Left cardiac atrium (tissue), 4 donors: ENCODE measurements around the gene TNFRSF6B. TPM values are rescaled to one million over a fixed set of nuclear protein-coding genes. Genes with fewer than 3 reads are reported as not detected.

Experiments used
- ATAC-seq, 2 donors: fragments of 200-7000 bp; cut with Tn5 transposase; one replicate each; pipeline ENCODE4 v1.9.1; 2020; ENCODE audit warnings: mild to moderate bottlenecking in 2 of 2, moderate library complexity in 2 of 2
- DNase-seq: peaks from one replicate; pipeline ENCODE4 v3.0.0-alpha.2; 2020
- intact Hi-C, 2 donors: fragments of 100-400 bp; cut with DNase I; formaldehyde crosslinking; loops; one replicate each; pipeline versions ENCODE4 v1.14.1 to v1.15.1; 2022 to 2023
- total RNA-seq, 2 donors: library from RNA; stranded (reverse); fragmentation: NEBNext Ultra II Directional; extraction: Animal tissue kit (Norgen Biotek cat#: 25700); gene quantifications; one replicate each; pipeline ENCODE4 v1.2.1, GENCODE V29; 2021
- donor health status: DM: no; HTN: yes; CAD: no.
- donor health status: DM: no; HTN: yes; CAD: no; lungs with severe emphysema.
- donor health status: DM: yes; HTN: yes; CAD: no.
- donor health status: Dilated cardiomyopathy.

Gene TNFRSF6B
- total RNA-seq, 2 donors from 2014 or later: 1.4 to 10.1 TPM

GRCh38 chr20:63680857-63681608 is 15.4 kb upstream of the TNFRSF6B start:
- intact Hi-C loops: no loop called here
- ATAC-seq: no peak
- DNase-seq: no peak

GRCh38 chr20:63681609-63682142 is 14.8 kb upstream of the TNFRSF6B start:
- ATAC-seq: no peak
- intact Hi-C loops: no loop called here
- no peak for DNase-seq

- DNase-seq (peak; percentile 84), ATAC-seq (peak; percentile 69 to 79)
- intact Hi-C loops: no loop called here
Measured at GRCh38 chr20:63682384-63683139, 13.9 kb upstream of the TNFRSF6B start.

DNA sequence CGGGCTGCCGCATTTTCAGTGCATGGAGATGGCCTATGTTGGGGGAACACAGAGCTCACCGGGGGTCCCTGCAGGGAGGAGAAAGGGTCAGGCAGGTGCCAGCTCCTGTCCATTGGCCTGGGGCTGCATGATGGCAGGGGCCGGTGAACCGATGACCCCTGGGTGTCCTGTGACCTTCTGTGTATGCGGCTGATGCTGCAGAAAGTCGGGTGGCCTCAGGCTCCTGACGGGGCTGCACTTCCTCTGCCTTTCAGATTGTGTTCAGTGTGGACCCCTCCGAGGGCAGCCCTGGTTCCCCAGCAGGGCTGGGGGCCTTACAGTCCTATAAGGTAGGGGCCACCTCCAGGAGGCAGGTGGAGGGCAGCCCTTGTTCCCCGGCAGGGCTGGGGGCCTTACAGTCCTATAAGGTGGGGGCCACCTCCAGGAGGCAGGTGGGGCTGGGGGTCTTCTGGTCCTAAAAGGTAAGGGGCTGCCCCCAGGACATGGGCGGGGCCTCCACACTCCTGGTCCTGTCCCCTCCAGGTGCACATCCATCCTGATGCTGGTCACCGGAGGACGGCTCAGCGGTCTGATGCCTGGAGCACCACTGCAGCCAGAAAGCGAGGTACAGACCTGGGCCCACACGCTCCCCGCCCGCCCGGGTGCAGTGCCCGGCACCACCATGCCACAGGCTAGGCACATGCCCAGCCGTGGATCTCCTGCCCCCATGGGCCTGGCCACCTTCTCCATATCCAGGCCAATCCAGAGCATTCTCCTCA is 11.0 kb upstream of the TNFRSF6B start:
- intact Hi-C loops: no loop called here
- no peak for DNase-seq
- ATAC-seq: no peak

DNA sequence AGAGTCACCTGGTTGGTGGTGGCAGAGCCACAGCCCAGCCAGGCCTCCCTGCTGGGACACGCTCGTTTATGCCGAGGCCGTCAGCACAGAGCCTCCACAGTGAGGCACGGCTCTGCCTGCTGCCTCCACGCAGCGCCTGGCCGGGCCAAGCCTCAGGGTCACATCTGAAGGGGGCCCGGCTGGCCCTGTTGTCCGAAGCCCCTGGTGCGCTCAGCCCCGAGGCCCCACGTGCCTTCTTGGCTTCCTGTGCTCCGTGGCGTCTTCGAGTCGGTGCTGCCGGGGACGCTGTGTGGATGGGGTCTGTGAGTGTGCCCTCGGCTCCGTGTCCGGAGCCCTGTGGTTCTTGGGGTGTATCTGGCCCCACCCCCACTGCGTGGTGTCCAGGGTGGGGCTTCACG is 10.4 kb upstream of the TNFRSF6B start:
- no peak for DNase-seq
- no peak for ATAC-seq
- intact Hi-C loops: no loop called here

GRCh38 chr20:63686492-63687321 is 9.7 kb upstream of the TNFRSF6B start:
- DNase-seq (peak; percentile 92), ATAC-seq (peak; percentile 55)
- intact Hi-C loops: no loop called here

GRCh38 chr20:63687419-63688178 is 8.9 kb upstream of the TNFRSF6B start:
- DNase-seq (no peak), ATAC-seq (no peak)
- intact Hi-C loops: no loop called here

GRCh38 chr20:63688228-63689045 is 8.0 kb upstream of the TNFRSF6B start:
- DNase-seq (peak; percentile 62), ATAC-seq (no peak)
- intact Hi-C loops: no loop called here

DNA sequence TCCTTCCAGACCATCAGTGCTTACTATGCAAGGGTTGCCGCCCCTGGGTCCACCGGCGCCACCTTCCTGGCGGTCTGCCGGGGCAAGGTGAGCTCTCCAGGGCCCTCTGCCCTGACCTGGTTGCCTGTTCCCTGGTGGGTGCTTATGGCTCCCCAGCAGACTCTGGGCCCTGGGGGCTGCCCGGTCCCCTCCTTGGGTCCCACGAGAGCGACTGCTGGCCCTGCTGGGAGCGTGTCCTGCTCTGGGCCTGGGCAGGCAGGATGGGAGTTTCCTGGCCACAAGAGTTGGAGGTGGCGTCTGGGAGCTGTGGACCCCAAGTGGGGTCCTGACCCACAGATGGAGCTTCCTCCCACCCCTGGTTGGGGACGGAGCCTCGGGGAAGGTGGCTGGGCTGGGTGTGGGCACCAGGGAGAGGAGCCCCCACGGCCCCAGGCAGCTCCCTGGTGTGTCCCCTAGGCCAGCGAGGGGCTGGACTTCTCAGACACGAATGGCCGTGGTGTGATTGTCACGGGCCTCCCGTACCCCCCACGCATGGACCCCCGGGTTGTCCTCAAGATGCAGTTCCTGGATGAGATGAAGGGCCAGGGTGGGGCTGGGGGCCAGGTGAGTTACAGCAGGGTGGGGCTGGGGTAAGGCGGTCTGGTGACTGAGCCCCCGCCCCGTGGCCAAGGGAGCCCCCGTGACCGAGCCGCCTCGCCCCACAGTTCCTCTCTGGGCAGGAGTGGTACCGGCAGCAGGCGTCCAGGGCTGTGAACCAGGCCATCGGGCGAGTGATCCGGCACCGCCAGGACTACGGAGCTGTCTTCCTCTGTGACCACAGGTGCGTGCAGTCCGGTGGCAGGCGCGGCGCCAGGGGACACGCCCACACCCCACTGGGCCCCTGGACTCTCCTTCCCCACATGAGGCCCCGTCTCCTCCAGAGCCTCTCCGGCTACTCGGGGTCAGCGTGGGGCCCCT is 7.1 kb upstream of the TNFRSF6B start:
- intact Hi-C loops: no loop called here
- peak; percentile 35 for DNase-seq
- no peak for ATAC-seq

- ATAC-seq: no peak
- intact Hi-C loops: no loop called here
- peak; percentile 20 for DNase-seq
Measured at GRCh38 chr20:63690003-63690897, 6.2 kb upstream of the TNFRSF6B start.

DNA sequence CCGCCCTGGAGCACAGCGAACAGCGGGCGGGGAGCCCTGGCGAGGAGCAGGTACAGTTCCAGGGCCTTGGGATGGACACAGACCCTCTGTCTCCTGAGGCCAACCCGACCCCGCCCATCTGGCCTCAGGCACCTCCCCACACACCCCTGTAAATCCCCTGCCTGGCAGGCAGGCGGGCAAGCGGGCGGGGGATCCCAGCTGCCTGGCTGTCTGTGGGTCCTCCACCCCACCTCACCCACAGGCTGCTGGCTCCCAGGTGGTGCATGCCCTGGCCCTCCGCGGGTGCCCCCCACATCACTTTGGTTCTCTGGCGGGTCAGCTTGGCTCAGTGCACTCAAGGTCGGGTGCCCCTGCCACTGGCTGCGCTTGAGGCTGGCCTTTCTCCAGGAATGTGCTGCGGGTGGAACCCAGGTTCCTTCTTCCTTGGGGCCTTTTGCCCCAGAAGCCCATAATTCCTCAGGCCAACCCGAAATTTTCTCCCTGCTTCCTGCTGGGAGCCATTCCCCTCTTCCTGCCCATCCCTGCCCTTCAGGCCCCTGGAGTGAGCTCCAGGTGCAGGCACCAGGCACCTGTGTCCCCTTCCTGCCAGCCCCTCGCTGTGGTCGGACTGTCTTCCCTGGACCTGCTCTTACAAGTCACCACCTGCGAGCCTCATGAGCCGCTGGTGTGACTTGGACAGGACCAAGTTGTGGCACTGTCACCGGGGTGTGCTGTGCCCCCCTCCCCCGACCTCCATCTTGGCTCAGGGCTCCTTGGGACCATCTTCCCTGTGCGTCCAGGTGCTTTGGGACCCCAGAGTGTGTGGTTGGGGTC is 5.3 kb upstream of the TNFRSF6B start:
- intact Hi-C loops: no loop called here
- DNase-seq (peak; percentile 29), ATAC-seq (no peak)

GRCh38 chr20:63691711-63692435 is 4.6 kb upstream of the TNFRSF6B start:
- ATAC-seq (no peak), DNase-seq (peak; percentile 24)
- intact Hi-C loops: no loop called here

- DNase-seq (peak; percentile 40), ATAC-seq (no peak)
- intact Hi-C loops: no loop called here
Measured at GRCh38 chr20:63692436-63693082, 3.9 kb upstream of the TNFRSF6B start.
